Measurements from ENCODE around the gene ZNF580. TPM values are rescaled to one million over a fixed set of nuclear protein-coding genes. Genes with fewer than 3 reads are reported as not detected.
A peak's percentile ranks its signal among the peaks of the same experiment; 100 is the strongest.

ZNF580 gene
- total and polyA plus RNA-seq, 2 of the 13 experiments (the other 11 are each of a cell fraction or from before 2014, with no cell fraction given): 4.4 to 6.0 TPM

DNA sequence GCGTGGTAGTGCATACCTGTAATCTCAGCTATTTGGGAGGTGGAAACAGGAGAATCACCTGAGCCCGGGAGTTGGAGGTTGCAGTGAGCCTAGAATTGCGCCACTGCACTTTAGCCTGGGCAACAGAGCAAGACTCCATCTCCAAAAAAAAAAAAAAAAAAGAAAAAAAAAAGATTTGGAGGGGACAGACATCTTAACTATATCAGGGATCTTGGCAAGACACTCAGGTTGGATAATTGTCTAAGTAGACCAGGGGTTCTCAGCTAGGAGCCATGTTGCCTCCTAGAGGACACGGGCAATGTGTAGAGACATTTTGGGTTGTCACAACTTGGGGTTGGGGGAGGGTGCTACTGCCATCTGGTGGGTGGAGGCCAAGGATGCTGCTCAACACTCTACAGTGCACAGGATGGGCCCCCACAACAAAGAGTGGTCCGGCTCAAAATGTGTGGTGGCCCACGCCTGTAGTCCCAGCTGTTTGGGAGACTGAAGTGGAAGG lies 1.9 kb upstream of the ZNF580 start (continued):
- no peak for TF ChIP-seq ZNF446 (CRISPR knock-in tag; IDR thresholded peaks at IDR 0.05)
- TF ChIP-seq SETDB1 (CRISPR knock-in tag; IDR thresholded peaks at IDR 0.05; ENCODE audit: borderline replicate concordance): no peak
- TF ChIP-seq ISX (CRISPR knock-in tag; conservative IDR thresholded peaks at IDR 0.05): no peak
- TF ChIP-seq ZNF768 (CRISPR knock-in tag; IDR thresholded peaks at IDR 0.05): no peak
- TF ChIP-seq JUND (CRISPR knock-in tag; IDR thresholded peaks at IDR 0.05): no peak
- peak; percentile 52; the same call in 1 of the 2 replicates for TF ChIP-seq HOXA3 (CRISPR knock-in tag; IDR thresholded peaks at IDR 0.05)
- TF ChIP-seq, protein P1, sequence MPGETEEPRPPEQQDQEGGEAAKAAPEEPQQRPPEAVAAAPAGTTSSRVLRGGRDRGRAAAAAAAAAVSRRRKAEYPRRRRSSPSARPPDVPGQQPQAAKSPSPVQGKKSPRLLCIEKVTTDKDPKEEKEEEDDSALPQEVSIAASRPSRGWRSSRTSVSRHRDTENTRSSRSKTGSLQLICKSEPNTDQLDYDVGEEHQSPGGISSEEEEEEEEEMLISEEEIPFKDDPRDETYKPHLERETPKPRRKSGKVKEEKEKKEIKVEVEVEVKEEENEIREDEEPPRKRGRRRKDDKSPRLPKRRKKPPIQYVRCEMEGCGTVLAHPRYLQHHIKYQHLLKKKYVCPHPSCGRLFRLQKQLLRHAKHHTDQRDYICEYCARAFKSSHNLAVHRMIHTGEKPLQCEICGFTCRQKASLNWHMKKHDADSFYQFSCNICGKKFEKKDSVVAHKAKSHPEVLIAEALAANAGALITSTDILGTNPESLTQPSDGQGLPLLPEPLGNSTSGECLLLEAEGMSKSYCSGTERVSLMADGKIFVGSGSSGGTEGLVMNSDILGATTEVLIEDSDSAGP (CRISPR knock-in tag; IDR thresholded peaks at IDR 0.05; ENCODE audit: borderline replicate concordance): peak; percentile 45; the same call in 1 of the 2 replicates
- no peak for TF ChIP-seq ZNF687 (CRISPR knock-in tag; IDR thresholded peaks at IDR 0.05)
- TF ChIP-seq, protein P2, sequence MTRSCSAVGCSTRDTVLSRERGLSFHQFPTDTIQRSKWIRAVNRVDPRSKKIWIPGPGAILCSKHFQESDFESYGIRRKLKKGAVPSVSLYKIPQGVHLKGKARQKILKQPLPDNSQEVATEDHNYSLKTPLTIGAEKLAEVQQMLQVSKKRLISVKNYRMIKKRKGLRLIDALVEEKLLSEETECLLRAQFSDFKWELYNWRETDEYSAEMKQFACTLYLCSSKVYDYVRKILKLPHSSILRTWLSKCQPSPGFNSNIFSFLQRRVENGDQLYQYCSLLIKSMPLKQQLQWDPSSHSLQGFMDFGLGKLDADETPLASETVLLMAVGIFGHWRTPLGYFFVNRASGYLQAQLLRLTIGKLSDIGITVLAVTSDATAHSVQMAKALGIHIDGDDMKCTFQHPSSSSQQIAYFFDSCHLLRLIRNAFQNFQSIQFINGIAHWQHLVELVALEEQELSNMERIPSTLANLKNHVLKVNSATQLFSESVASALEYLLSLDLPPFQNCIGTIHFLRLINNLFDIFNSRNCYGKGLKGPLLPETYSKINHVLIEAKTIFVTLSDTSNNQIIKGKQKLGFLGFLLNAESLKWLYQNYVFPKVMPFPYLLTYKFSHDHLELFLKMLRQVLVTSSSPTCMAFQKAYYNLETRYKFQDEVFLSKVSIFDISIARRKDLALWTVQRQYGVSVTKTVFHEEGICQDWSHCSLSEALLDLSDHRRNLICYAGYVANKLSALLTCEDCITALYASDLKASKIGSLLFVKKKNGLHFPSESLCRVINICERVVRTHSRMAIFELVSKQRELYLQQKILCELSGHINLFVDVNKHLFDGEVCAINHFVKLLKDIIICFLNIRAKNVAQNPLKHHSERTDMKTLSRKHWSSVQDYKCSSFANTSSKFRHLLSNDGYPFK (CRISPR knock-in tag; IDR thresholded peaks at IDR 0.05; ENCODE audit: borderline replicate concordance): peak; percentile 31; the same call in 1 of the 2 replicates
- TF ChIP-seq KDM5A (IDR thresholded peaks at IDR 0.05; ENCODE audit: borderline replicate concordance, low read length): peak; percentile 40; the same call in 1 of the 2 replicates
- no peak for TF ChIP-seq ZNF318 (CRISPR knock-in tag; IDR thresholded peaks at IDR 0.05)
